ENCODE results near the gene EML2.

Gene EML2

GRCh38 chr19:45632468-45633196 is 6.6 kb downstream of the EML2 start (continued):
- TF ChIP-seq ZNF362 (tag by site-specific recombination; IDR thresholded peaks at IDR 0.05) (peak; percentile 49), ZNF202 (tag by site-specific recombination; IDR thresholded peaks at IDR 0.05; ENCODE audit: borderline replicate concordance) (no peak), ZNF138 (tag by site-specific recombination; IDR thresholded peaks at IDR 0.05; ENCODE audit: borderline replicate concordance) (no peak), PRDM2 (tag by site-specific recombination; IDR thresholded peaks at IDR 0.05; ENCODE audit: borderline replicate concordance) (no peak), PBX3 (CRISPR knock-in tag; IDR thresholded peaks at IDR 0.05) (no peak), MEIS1 (CRISPR knock-in tag; IDR thresholded peaks at IDR 0.05; ENCODE audit: borderline replicate concordance) (no peak), ZNF521 (tag by site-specific recombination; IDR thresholded peaks at IDR 0.05) (no peak), ZNF510 (tag by site-specific recombination; IDR thresholded peaks at IDR 0.05; ENCODE audit: insufficient replicate concordance) (no peak), ZBTB21 (tag by site-specific recombination; IDR thresholded peaks at IDR 0.05) (peak; percentile 80), ZNF23 (tag by site-specific recombination; IDR thresholded peaks at IDR 0.05; ENCODE audit: borderline replicate concordance) (no peak), ZNF37A (tag by site-specific recombination; IDR thresholded peaks at IDR 0.05) (no peak), ZNF791 (tag by site-specific recombination; IDR thresholded peaks at IDR 0.05) (no peak), ZEB2 (tag by site-specific recombination; IDR thresholded peaks at IDR 0.05) (0 out of 2 replicates have a peak, but pooled peaks have one; percentile 55), ZNF132 (tag by site-specific recombination; IDR thresholded peaks at IDR 0.05; ENCODE audit: borderline replicate concordance) (no peak), ZNF830 (tag by site-specific recombination; IDR thresholded peaks at IDR 0.05; ENCODE audit: low read depth) (no peak), ZFP37 (tag by site-specific recombination; IDR thresholded peaks at IDR 0.05) (no peak), ZNF335 (tag by site-specific recombination; conservative IDR thresholded peaks at IDR 0.05) (peak; percentile 83), OVOL3 (tag by site-specific recombination; IDR thresholded peaks at IDR 0.05) (no peak), FEZF1 (tag by site-specific recombination; IDR thresholded peaks at IDR 0.05) (peak; percentile 91), ZNF174 (tag by site-specific recombination; IDR thresholded peaks at IDR 0.05) (no peak), ZNF544 (tag by site-specific recombination; IDR thresholded peaks at IDR 0.05) (no peak), ZNF776 (tag by site-specific recombination; IDR thresholded peaks at IDR 0.05; ENCODE audit: borderline replicate concordance) (no peak), ZNF555 (tag by site-specific recombination; conservative IDR thresholded peaks at IDR 0.05) (no peak)
- TF ChIP-seq, protein P1, sequence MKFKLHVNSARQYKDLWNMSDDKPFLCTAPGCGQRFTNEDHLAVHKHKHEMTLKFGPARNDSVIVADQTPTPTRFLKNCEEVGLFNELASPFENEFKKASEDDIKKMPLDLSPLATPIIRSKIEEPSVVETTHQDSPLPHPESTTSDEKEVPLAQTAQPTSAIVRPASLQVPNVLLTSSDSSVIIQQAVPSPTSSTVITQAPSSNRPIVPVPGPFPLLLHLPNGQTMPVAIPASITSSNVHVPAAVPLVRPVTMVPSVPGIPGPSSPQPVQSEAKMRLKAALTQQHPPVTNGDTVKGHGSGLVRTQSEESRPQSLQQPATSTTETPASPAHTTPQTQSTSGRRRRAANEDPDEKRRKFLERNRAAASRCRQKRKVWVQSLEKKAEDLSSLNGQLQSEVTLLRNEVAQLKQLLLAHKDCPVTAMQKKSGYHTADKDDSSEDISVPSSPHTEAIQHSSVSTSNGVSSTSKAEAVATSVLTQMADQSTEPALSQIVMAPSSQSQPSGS (tag by site-specific recombination; IDR thresholded peaks at IDR 0.05; ENCODE audit: low read depth) = peak; percentile 93
- TF ChIP-seq, protein P2, sequence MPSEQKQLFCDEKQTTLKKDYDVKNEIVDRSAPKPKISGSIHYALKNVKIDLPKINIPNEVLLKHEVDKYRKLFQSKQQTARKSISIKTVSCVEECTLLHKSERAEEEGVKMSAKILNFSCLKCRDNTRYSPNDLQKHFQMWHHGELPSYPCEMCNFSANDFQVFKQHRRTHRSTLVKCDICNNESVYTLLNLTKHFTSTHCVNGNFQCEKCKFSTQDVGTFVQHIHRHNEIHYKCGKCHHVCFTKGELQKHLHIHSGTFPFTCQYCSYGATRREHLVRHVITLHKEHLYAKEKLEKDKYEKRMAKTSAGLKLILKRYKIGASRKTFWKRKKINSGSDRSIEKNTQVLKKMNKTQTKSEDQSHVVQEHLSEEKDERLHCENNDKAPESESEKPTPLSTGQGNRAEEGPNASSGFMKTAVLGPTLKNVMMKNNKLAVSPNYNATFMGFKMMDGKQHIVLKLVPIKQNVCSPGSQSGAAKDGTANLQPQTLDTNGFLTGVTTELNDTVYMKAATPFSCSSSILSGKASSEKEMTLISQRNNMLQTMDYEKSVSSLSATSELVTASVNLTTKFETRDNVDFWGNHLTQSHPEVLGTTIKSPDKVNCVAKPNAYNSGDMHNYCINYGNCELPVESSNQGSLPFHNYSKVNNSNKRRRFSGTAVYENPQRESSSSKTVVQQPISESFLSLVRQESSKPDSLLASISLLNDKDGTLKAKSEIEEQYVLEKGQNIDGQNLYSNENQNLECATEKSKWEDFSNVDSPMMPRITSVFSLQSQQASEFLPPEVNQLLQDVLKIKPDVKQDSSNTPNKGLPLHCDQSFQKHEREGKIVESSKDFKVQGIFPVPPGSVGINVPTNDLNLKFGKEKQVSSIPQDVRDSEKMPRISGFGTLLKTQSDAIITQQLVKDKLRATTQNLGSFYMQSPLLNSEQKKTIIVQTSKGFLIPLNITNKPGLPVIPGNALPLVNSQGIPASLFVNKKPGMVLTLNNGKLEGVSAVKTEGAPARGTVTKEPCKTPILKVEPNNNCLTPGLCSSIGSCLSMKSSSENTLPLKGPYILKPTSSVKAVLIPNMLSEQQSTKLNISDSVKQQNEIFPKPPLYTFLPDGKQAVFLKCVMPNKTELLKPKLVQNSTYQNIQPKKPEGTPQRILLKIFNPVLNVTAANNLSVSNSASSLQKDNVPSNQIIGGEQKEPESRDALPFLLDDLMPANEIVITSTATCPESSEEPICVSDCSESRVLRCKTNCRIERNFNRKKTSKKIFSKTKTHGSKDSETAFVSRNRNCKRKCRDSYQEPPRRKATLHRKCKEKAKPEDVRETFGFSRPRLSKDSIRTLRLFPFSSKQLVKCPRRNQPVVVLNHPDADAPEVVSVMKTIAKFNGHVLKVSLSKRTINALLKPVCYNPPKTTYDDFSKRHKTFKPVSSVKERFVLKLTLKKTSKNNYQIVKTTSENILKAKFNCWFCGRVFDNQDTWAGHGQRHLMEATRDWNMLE (tag by site-specific recombination; conservative IDR thresholded peaks at IDR 0.05; ENCODE audit: low read depth) = no peak
